ENCODE data around the gene EPHA10.

Gene EPHA10

GRCh38 chr1:37720231-37721130, 44.4 kb downstream of the EPHA10 start:
- no peak for ATAC-seq

GRCh38 chr1:37719572-37720195, 45.2 kb downstream of the EPHA10 start:
- TF ChIP-seq ZNF565 (CRISPR knock-in tag; conservative IDR thresholded peaks at IDR 0.05; ENCODE audit: low read depth) (no peak), ZFP30 (CRISPR knock-in tag; IDR thresholded peaks at IDR 0.05) (no peak), POU6F1 (CRISPR knock-in tag; IDR thresholded peaks at IDR 0.05; ENCODE audit: borderline replicate concordance, low read depth) (no peak), ZFP3 (CRISPR knock-in tag; IDR thresholded peaks at IDR 0.05) (no peak), ZNF8 (CRISPR knock-in tag; IDR thresholded peaks at IDR 0.05) (no peak), SNAI2 (CRISPR knock-in tag; IDR thresholded peaks at IDR 0.05) (no peak), ZC3H10 (CRISPR knock-in tag; IDR thresholded peaks at IDR 0.05) (no peak), ZNF70 (CRISPR knock-in tag; IDR thresholded peaks at IDR 0.05) (no peak), RARB (CRISPR knock-in tag; IDR thresholded peaks at IDR 0.05) (no peak), PPARA (CRISPR knock-in tag; IDR thresholded peaks at IDR 0.05; ENCODE audit: borderline replicate concordance) (no peak), TSHZ2 (CRISPR knock-in tag; IDR thresholded peaks at IDR 0.05) (no peak), CSRNP3 (CRISPR knock-in tag; IDR thresholded peaks at IDR 0.05) (no peak)
- ATAC-seq: no peak

More at GRCh38 chr1:37720231-37721130, 44.4 kb downstream of the EPHA10 start:
- TF ChIP-seq RARB (CRISPR knock-in tag; IDR thresholded peaks at IDR 0.05) (no peak), CSDC2 (CRISPR knock-in tag; IDR thresholded peaks at IDR 0.05) (no peak), ISL1 (CRISPR knock-in tag; IDR thresholded peaks at IDR 0.05) (no peak), GLIS3 (CRISPR knock-in tag; IDR thresholded peaks at IDR 0.05) (no peak), CSRNP3 (CRISPR knock-in tag; IDR thresholded peaks at IDR 0.05) (no peak), ZNF70 (CRISPR knock-in tag; IDR thresholded peaks at IDR 0.05) (no peak), PATZ1 (CRISPR knock-in tag; IDR thresholded peaks at IDR 0.05; ENCODE audit: borderline replicate concordance) (no peak), ZNF8 (CRISPR knock-in tag; IDR thresholded peaks at IDR 0.05) (no peak), BACH2 (CRISPR knock-in tag; IDR thresholded peaks at IDR 0.05; ENCODE audit: borderline replicate concordance) (no peak)

GRCh38 chr1:37718901-37719571, 45.9 kb downstream of the EPHA10 start:
- no peak for ATAC-seq
- TF ChIP-seq PATZ1 (CRISPR knock-in tag; IDR thresholded peaks at IDR 0.05; ENCODE audit: borderline replicate concordance): no peak
- no peak for TF ChIP-seq OSR1 (CRISPR knock-in tag; IDR thresholded peaks at IDR 0.05)
- TF ChIP-seq ZNF565 (CRISPR knock-in tag; conservative IDR thresholded peaks at IDR 0.05; ENCODE audit: low read depth): no peak
- no peak for TF ChIP-seq BACH2 (CRISPR knock-in tag; IDR thresholded peaks at IDR 0.05; ENCODE audit: borderline replicate concordance)
- no peak for TF ChIP-seq TOX (CRISPR knock-in tag; IDR thresholded peaks at IDR 0.05; ENCODE audit: borderline replicate concordance)
- no peak for TF ChIP-seq ISL1 (CRISPR knock-in tag; IDR thresholded peaks at IDR 0.05)
- TF ChIP-seq CSRNP3 (CRISPR knock-in tag; IDR thresholded peaks at IDR 0.05): no peak
- TF ChIP-seq ZFP3 (CRISPR knock-in tag; IDR thresholded peaks at IDR 0.05): no peak
- TF ChIP-seq TCF4 (CRISPR knock-in tag; IDR thresholded peaks at IDR 0.05; ENCODE audit: borderline replicate concordance): no peak
